ENCODE data around the gene RBM10. TPM values are rescaled to one million over a fixed set of nuclear protein-coding genes. Genes with fewer than 3 reads are reported as not detected.

Gene RBM10
- total RNA-seq, 2 donors from 2014 or later = 30.0 to 67.8 TPM

DNA sequence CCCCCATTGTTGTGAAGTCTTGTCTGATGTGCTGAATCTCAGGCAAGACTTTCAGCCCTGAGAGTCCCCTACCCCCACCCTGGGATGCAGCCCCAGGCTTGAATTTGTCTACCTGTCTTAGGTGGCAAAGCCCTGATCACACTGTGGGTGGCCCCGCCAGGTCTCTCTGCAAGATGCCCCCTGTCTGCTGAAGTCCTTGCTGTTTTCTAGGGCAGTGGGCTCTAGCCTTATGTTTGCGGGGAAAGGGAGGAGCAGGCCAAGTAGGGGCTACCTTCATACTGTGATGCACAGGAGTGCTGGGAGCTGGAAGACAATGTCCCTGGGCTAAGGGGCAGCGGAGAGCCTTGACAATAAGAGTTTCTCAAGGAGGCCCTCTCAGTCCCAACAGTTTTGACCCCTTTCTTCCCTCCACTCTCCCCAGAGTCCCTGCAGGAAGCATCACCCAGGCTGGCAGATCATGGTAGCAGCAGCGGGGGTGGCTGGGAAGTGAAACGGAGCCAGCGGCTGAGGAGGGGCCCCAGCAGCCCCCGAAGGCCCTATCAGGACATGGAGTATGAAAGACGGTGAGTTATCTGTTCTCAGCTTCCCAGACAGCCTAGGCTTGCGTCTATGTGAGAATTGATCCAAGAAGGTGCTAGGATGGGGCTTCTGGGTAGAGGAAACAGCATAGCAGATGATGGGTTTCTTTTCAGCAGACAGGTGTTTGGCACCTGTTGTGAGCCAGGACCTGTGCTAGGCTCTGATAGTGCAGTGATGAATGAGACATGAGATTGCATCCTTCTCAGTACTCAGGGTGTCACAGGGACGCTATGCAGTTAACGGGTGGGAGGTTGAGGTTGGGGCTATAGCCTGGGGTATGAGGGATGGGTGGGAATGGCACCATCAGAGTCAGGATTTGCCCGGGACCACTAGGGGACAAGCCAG is 2.2 kb downstream of the RBM10 start:
- Histone ChIP-seq H3K4me1 (no peaks in the 10 kb centered on the region), H3K27ac (no peak overlapping the region), H3K36me3 (no peaks in the 10 kb centered on the region), H3K4me3 (no peak overlapping the region), H3K9me3 (no peaks in the 10 kb centered on the region), H3K27me3 (no peaks in the 10 kb centered on the region), H3K9ac (ENCODE audit: low read depth in 2 of 2, low read length in 2 of 2) (peak overlapping the region in 1 of 2 donors; percentile 92)
- TF ChIP-seq, protein P1, sequence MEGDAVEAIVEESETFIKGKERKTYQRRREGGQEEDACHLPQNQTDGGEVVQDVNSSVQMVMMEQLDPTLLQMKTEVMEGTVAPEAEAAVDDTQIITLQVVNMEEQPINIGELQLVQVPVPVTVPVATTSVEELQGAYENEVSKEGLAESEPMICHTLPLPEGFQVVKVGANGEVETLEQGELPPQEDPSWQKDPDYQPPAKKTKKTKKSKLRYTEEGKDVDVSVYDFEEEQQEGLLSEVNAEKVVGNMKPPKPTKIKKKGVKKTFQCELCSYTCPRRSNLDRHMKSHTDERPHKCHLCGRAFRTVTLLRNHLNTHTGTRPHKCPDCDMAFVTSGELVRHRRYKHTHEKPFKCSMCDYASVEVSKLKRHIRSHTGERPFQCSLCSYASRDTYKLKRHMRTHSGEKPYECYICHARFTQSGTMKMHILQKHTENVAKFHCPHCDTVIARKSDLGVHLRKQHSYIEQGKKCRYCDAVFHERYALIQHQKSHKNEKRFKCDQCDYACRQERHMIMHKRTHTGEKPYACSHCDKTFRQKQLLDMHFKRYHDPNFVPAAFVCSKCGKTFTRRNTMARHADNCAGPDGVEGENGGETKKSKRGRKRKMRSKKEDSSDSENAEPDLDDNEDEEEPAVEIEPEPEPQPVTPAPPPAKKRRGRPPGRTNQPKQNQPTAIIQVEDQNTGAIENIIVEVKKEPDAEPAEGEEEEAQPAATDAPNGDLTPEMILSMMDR (IDR thresholded peaks at IDR 0.05) = no peak
- intact Hi-C loops (cut with DNase I) = no loop called here
- no peak for DNase-seq

DNA sequence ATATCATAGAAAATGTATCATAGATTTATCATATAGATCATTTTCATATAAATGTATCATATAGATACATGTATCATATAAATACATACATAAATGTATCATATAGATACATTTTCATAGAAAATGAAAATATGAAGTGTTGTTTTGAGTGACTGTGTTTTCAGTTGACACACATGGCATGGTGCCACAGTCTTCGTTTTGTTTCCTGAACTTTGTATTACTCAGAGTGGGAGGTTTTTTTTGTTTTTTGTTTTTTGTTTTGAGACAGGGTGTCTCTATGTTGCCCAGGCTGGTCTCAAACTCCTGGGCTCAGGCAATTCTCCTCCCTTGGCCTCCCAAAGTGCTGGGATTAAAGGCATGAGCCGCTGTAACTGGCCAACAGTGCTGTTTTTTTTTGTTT is 3.9 kb downstream of the RBM10 start:
- Histone ChIP-seq H3K27me3 (no peaks in the 10 kb centered on the region), H3K4me1 (no peaks in the 10 kb centered on the region), H3K4me3 (no peak overlapping the region), H3K36me3 (no peaks in the 10 kb centered on the region), H3K27ac (no peak overlapping the region), H3K9ac (ENCODE audit: low read depth in 2 of 2, low read length in 2 of 2) (no peak overlapping the region), H3K9me3 (no peaks in the 10 kb centered on the region)
- TF ChIP-seq, protein P1 (IDR thresholded peaks at IDR 0.05) = no peak
- intact Hi-C loops (cut with DNase I) = no loop called here
- no peak for DNase-seq

DNA sequence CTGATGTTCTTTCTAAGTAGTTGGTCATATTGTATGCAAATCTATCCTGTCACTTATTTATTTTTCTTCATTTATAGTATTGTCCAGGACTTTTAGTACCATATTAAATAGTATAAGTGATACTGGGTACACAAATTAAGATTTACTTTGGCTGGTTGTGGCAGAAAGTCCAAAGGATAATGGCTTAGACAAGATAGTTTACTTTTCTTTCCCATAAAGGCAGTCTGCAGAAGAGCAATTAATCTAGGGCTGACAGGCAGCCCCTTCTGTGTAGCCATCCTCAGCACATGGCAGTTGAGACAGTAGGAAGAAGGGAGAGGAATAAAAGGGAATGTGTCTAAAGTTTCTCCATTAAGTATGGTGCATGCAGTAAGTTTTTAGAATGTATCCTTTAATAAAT is 6.4 kb downstream of the RBM10 start:
- Histone ChIP-seq H3K27me3 (no peaks in the 10 kb centered on the region), H3K4me1 (no peaks in the 10 kb centered on the region), H3K9me3 (no peaks in the 10 kb centered on the region), H3K27ac (no peak overlapping the region), H3K4me3 (no peak overlapping the region), H3K36me3 (no peaks in the 10 kb centered on the region), H3K9ac (ENCODE audit: low read depth in 2 of 2, low read length in 2 of 2) (no peak overlapping the region)
- intact Hi-C loops (cut with DNase I) = no loop called here
- TF ChIP-seq, protein P1 (IDR thresholded peaks at IDR 0.05) = no peak
- no peak for DNase-seq

DNA sequence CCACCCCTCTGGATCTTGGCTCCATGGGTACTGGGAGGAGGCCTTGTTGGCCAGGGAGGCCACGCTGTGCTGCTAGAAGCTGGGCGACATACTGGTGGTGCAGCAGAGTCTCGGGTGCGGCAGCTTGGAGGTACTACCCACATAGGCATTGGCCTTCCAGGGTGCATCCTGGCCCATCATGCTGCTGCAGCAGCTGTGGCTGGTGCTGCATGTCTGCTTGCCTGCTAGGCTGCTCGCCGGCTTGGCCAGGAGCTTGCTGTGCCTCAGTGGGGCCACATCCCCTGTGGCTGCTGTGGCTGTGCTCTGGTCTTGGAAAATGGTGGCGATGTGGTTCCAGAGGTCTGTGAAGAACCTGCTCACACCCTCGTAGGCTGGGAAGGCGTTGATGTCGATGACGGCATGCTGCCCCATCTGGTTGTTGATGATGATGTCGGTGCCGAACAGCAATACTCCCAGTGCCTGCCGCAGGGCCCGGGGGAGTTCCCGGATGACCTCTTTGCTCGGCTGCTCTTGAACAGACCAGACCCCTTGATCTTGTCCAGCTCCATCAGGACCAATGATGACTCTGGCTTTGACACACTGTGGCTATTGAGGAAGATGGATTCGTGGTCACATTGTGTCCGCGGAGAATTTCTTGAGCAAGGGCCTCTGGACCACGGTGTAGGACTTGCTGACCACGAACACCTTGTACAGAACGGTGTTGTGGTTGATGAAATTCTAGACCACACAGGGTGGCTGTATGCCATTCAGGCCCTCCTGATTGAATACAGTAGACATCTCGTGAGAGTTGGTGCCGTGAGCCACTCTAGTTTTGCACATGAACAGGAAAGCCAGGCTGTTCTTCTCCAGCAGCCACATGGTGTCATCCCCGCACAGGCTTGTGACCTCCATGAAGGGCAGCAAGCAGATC is 11.8 kb downstream of the RBM10 start:
- TF ChIP-seq, protein P1 (IDR thresholded peaks at IDR 0.05) = no peak
- intact Hi-C loops (cut with DNase I) = no loop called here
- no peaks in the 10 kb centered on the region for H3K36me3 ChIP-seq

DNA sequence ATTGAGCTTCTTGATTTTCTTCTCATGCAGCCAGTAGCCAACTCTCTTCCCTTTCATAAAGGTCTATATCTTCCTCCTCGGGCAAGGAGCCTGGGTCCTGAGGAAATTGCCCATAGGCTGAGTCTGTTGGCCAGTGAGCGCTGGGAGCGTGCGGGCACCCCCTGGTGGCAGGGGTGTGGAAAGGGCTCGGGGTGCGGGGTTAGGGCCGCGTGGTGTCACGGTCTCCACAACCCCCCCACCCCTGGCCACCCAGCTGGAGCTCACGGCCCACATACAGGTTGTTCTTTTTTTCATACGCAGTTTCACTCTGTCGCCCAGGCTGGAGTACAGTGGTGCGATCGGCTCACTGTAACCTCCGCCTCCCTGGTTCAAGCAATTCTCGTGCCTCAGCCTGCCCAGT is 13.1 kb downstream of the RBM10 start:
- Histone ChIP-seq H3K9ac (ENCODE audit: low read depth in 2 of 2, low read length in 2 of 2) (no peak overlapping the region), H3K4me3 (no peak overlapping the region), H3K27ac (no peak overlapping the region), H3K9me3 (no peaks in the 10 kb centered on the region), H3K36me3 (no peaks in the 10 kb centered on the region), H3K4me1 (no peaks in the 10 kb centered on the region), H3K27me3 (no peaks in the 10 kb centered on the region)
- DNase-seq = no peak
- TF ChIP-seq, protein P1 (IDR thresholded peaks at IDR 0.05) = no peak
- intact Hi-C loops (cut with DNase I) = no loop called here

More for the DNA sequence above, 11.8 kb downstream of the RBM10 start:
- no peak for DNase-seq
- no peak overlapping the region for H3K9ac ChIP-seq (ENCODE audit: low read depth in 2 of 2, low read length in 2 of 2)
- no peak overlapping the region for H3K4me3 ChIP-seq
- H3K27me3 ChIP-seq = no peaks in the 10 kb centered on the region
- H3K4me1 ChIP-seq = no peaks in the 10 kb centered on the region
- H3K9me3 ChIP-seq = no peaks in the 10 kb centered on the region
- no peak overlapping the region for H3K27ac ChIP-seq
